HepG2 (cell line): ENCODE data around the gene CARHSP1. TPM values are rescaled to one million over a fixed set of nuclear protein-coding genes. Genes with fewer than 3 reads are reported as not detected.

Source experiments
- CHD4 ChIP-seq: fragments of 200-600 bp; sonication (generic); IDR thresholded peaks from 2 replicates; pipeline ENCODE4 v1.7.0; 2017; ENCODE audit warnings: mild to moderate bottlenecking, low read length, borderline replicate concordance
- ERF ChIP-seq: IDR thresholded peaks from 2 replicates; pipeline ENCODE4 v1.6.1; 2018; ENCODE audit warnings: missing biosample characterization, missing genetic modification reagents
- FOXM1 ChIP-seq: sonication (generic); formaldehyde crosslinking; IDR thresholded peaks from 2 replicates; pipeline ENCODE4 v1.5.0; 2020; ENCODE audit warnings: missing genetic modification reagents
- GTF3A ChIP-seq: sonication (generic); formaldehyde crosslinking; conservative IDR thresholded peaks from 2 replicates; pipeline ENCODE4 v1.4.0; 2020; ENCODE audit warnings: mild to moderate bottlenecking, missing genetic modification reagents
- HMG20A ChIP-seq: IDR thresholded peaks from 2 replicates; pipeline ENCODE4 v1.6.1; 2016; ENCODE audit warnings: borderline replicate concordance
- PCBP2 ChIP-seq: fragments of 200-400 bp; formaldehyde crosslinking; optimal IDR thresholded peaks from 2 replicates; pipeline ENCODE3; 2018; ENCODE audit warnings: low read length, low read depth; ENCODE audit not compliant: poor library complexity, severe bottlenecking
- PHF5A ChIP-seq: IDR thresholded peaks from one replicate; pipeline ENCODE4 v1.6.1; 2018; ENCODE audit warnings: low read depth, missing genetic modification reagents; ENCODE audit not compliant: unreplicated experiment
- POLR2AphosphoS2 ChIP-seq: IDR thresholded peaks from 2 replicates; pipeline ENCODE4 v1.6.1; 2011; ENCODE audit warnings: low read depth, low read length, improper control_type of control experiment
- POLR2AphosphoS5 ChIP-seq: IDR thresholded peaks from 2 replicates; pipeline ENCODE4 v1.6.1; 2012; ENCODE audit warnings: low read depth, low read length
- SAP130 ChIP-seq: IDR thresholded peaks from 2 replicates; pipeline ENCODE4 v1.6.1; 2016; ENCODE audit warnings: low read depth
- SIX1 ChIP-seq: sonication (generic); formaldehyde crosslinking; IDR thresholded peaks from 2 replicates; pipeline ENCODE4 v1.4.0; 2020; ENCODE audit warnings: missing genetic modification reagents, borderline replicate concordance
- ZNF20 ChIP-seq: sonication (generic); formaldehyde crosslinking; IDR thresholded peaks from 2 replicates; pipeline ENCODE4 v1.4.0; 2020; ENCODE audit warnings: mild to moderate bottlenecking, moderate library complexity, missing genetic modification reagents
- ZNF230 ChIP-seq: sonication (generic); formaldehyde crosslinking; IDR thresholded peaks from 2 replicates; pipeline ENCODE4 v1.4.0; 2020; ENCODE audit warnings: mild to moderate bottlenecking, missing genetic modification reagents
- ZNF329 ChIP-seq: sonication (generic); formaldehyde crosslinking; IDR thresholded peaks from 2 replicates; pipeline ENCODE4 v1.9.0; 2021; ENCODE audit warnings: low read depth, mild to moderate bottlenecking, missing genetic modification reagents
- ZNF451 ChIP-seq: sonication (generic); formaldehyde crosslinking; IDR thresholded peaks from 2 replicates; pipeline ENCODE4 v1.5.0; 2020; ENCODE audit warnings: mild to moderate bottlenecking, missing genetic modification reagents
- ZNF547 ChIP-seq: sonication (generic); formaldehyde crosslinking; IDR thresholded peaks from 2 replicates; pipeline ENCODE4 v1.5.1; 2020; ENCODE audit warnings: mild to moderate bottlenecking, missing genetic modification reagents
- ZNF557 ChIP-seq: sonication (generic); formaldehyde crosslinking; IDR thresholded peaks from 2 replicates; pipeline ENCODE4 v1.4.0; 2020; ENCODE audit warnings: missing genetic modification reagents
- ZNF576 ChIP-seq: sonication (generic); formaldehyde crosslinking; IDR thresholded peaks from 2 replicates; pipeline ENCODE4 v1.4.0; 2020; ENCODE audit warnings: mild to moderate bottlenecking, missing genetic modification reagents
- ZNF614 ChIP-seq: IDR thresholded peaks from 2 replicates; pipeline ENCODE4 v1.6.1; 2018; ENCODE audit warnings: missing biosample characterization, missing genetic modification reagents, inconsistent platforms, borderline replicate concordance
- ZNF768 ChIP-seq: sonication (generic); formaldehyde crosslinking; IDR thresholded peaks from 2 replicates; pipeline ENCODE4 v1.4.0; 2020; ENCODE audit warnings: missing genetic modification reagents
- polyA plus RNA-seq, 8 experiments: library from polyadenylated mRNA; depleted of rRNA in 3 of 8; stranded (reverse) in 7 of 8; unstranded in 1 of 8; fragments of >200 nt; fragmentation: Illumina TruSeq in 4 of 8; extraction: Trizol in 4 of 8; gene quantifications; 2 replicates each; pipeline versions ENCODE4 v1.2.1 to v1.2.3, GENCODE V29; 2011 to 2016; ENCODE audit warnings: low read depth in 4 of 8, missing spikeins in 1 of 8, mixed read lengths in 1 of 8; ENCODE audit not compliant: insufficient read depth in 1 of 8
- total RNA-seq, 5 experiments: library from RNA; depleted of rRNA; stranded (reverse); fragments of >200 nt; fragmentation: Illumina TruSeq; extraction: Trizol; gene quantifications; 2 replicates each; pipeline ENCODE4 v1.2.3, GENCODE V29; 2016; ENCODE audit warnings: low read depth in 1 of 5
- TF ChIP-seq, protein P1 (sequence below): sonication (generic); formaldehyde crosslinking; IDR thresholded peaks from 2 replicates; pipeline ENCODE4 v1.9.0; 2022; ENCODE audit warnings: missing genetic modification reagents, mild to moderate bottlenecking, borderline replicate concordance
- TF ChIP-seq, protein P2 (sequence below): sonication (generic); formaldehyde crosslinking; IDR thresholded peaks from 2 replicates; pipeline ENCODE4 v1.5.1; 2020; ENCODE audit warnings: missing genetic modification reagents, mild to moderate bottlenecking, borderline replicate concordance
- TF ChIP-seq, protein P3 (sequence below): fragments of 450-650 bp; IDR thresholded peaks from 2 replicates; pipeline ENCODE4 v1.6.1; 2017; ENCODE audit warnings: mild to moderate bottlenecking

CARHSP1 gene
- total and polyA plus RNA-seq, 2 of the 13 experiments (the other 11 are each of a cell fraction or from before 2014, with no cell fraction given): 173 to 345 TPM

DNA sequence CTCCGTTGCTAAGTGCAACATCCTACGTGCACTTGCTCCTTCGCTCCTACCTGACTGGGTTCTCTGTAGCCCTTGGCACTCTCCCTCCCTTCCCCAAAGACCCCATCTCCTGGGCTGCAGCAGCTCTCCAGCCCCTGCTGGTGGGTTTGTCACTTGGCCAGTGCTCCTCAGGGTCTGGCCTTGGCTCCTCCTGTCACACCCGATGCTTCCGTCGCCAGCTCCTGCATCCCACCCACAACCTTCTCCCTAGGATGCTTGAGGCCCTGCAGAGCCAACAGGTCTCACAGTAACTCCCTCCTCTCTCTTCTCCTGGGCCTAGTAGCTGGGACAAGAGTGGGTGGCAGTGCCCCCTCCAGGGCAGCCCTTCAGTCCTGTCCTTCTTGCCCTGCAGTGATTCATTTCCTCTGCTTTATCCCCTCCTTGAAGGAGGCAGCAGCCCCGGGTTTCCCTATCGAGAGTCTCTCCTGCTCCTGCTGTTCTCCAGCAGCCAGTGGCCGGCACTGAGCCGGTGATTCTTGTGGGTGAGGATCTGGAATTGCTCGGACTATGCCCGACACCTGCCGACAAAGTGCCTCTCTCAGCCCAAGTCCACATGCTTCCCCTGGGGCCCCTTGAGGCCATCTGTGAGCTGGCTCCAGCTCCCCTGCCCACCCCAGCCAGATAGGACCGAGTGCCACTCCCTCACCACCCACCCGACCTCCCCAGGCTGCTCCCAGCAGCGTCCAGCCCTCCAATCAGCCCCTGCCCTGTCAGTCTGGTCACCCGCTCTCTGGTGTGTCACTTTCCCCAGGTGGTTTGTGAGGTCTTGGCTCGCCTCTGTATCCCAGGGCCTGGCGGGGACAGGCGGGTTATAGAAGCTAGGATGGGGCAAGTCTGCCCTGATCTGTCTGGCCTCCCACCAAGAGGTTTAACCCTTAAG, 17.1 kb upstream of the CARHSP1 start (continued):
- TF ChIP-seq GTF3A (CRISPR knock-in tag): no peak
- peak; percentile 23; the same call in 1 of the 2 replicates for TF ChIP-seq POLR2AphosphoS2
- TF ChIP-seq, protein P1, sequence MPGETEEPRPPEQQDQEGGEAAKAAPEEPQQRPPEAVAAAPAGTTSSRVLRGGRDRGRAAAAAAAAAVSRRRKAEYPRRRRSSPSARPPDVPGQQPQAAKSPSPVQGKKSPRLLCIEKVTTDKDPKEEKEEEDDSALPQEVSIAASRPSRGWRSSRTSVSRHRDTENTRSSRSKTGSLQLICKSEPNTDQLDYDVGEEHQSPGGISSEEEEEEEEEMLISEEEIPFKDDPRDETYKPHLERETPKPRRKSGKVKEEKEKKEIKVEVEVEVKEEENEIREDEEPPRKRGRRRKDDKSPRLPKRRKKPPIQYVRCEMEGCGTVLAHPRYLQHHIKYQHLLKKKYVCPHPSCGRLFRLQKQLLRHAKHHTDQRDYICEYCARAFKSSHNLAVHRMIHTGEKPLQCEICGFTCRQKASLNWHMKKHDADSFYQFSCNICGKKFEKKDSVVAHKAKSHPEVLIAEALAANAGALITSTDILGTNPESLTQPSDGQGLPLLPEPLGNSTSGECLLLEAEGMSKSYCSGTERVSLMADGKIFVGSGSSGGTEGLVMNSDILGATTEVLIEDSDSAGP (CRISPR knock-in tag): peak; percentile 36; the same call in 1 of the 2 replicates
- no peak for TF ChIP-seq ERF (CRISPR knock-in tag)
- TF ChIP-seq FOXM1 (CRISPR knock-in tag): no peak
- no peak for TF ChIP-seq ZNF230 (CRISPR knock-in tag)
- no peak for TF ChIP-seq ZNF20 (CRISPR knock-in tag)
- no peak for TF ChIP-seq CHD4
- TF ChIP-seq SIX1 (CRISPR knock-in tag): no peak
- TF ChIP-seq PHF5A (CRISPR knock-in tag): no peak
- TF ChIP-seq ZNF557 (CRISPR knock-in tag): no peak
- 0 out of 2 replicates have a peak, but pooled peaks have one; percentile 43 for TF ChIP-seq ZNF576 (CRISPR knock-in tag)
- no peak for TF ChIP-seq PCBP2
- TF ChIP-seq SAP130 (CRISPR knock-in tag): peak; percentile 54
- TF ChIP-seq HMG20A: no peak
- TF ChIP-seq, protein P2, sequence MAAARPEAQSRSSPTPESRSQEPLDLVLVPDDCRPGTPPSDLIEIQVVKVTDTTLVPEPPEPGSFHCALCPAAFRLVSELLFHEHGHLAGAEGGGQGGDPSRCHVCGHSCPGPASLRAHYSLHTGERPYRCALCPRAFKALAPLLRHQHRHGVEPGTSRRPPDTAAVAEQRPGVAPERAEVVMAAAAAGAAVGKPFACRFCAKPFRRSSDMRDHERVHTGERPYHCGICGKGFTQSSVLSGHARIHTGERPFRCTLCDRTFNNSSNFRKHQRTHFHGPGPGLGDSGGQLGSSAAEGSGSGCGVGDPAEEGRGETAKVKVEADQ (CRISPR knock-in tag): peak; percentile 32; the same call in 1 of the 2 replicates
- TF ChIP-seq ZNF547 (CRISPR knock-in tag): peak; percentile 71; the same call in 1 of the 2 replicates
- TF ChIP-seq ZNF614: no peak
- TF ChIP-seq, protein P3, sequence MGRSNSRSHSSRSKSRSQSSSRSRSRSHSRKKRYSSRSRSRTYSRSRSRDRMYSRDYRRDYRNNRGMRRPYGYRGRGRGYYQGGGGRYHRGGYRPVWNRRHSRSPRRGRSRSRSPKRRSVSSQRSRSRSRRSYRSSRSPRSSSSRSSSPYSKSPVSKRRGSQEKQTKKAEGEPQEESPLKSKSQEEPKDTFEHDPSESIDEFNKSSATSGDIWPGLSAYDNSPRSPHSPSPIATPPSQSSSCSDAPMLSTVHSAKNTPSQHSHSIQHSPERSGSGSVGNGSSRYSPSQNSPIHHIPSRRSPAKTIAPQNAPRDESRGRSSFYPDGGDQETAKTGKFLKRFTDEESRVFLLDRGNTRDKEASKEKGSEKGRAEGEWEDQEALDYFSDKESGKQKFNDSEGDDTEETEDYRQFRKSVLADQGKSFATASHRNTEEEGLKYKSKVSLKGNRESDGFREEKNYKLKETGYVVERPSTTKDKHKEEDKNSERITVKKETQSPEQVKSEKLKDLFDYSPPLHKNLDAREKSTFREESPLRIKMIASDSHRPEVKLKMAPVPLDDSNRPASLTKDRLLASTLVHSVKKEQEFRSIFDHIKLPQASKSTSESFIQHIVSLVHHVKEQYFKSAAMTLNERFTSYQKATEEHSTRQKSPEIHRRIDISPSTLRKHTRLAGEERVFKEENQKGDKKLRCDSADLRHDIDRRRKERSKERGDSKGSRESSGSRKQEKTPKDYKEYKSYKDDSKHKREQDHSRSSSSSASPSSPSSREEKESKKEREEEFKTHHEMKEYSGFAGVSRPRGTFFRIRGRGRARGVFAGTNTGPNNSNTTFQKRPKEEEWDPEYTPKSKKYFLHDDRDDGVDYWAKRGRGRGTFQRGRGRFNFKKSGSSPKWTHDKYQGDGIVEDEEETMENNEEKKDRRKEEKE: no peak
- TF ChIP-seq ZNF768 (CRISPR knock-in tag): no peak
- TF ChIP-seq ZNF329: 0 out of 2 replicates have a peak, but pooled peaks have one; percentile 51
- TF ChIP-seq ZNF451 (CRISPR knock-in tag): no peak; the same call in 1 of the 2 replicates
- no peak for TF ChIP-seq POLR2AphosphoS5
